NCI-H1105 treated with DMSO at 0.1 percent for 48 hours (cell line): Measurements from ENCODE around the gene CALHM2.

Source experiments
- DNase-seq: peaks from one replicate; lab custom pipeline; 2025; lab: John Stamatoyannopoulos, UW

Gene CALHM2

GRCh38 chr10:103416436-103417147 lies 35.6 kb downstream of the CALHM2 start:
- DNase-seq = peak; percentile 24

GRCh38 chr10:103415581-103415980 lies 36.6 kb downstream of the CALHM2 start:
- no peak for DNase-seq

- no peak for DNase-seq
Observed at GRCh38 chr10:103413564-103413963, 38.6 kb downstream of the CALHM2 start.

GRCh38 chr10:103397191-103397825 lies 54.9 kb downstream of the CALHM2 start:
- no peak for DNase-seq

GRCh38 chr10:103396789-103397087 lies 55.4 kb downstream of the CALHM2 start:
- DNase-seq = no peak
